ENCODE data around the gene DYNC1I1.

DYNC1I1 gene

GRCh38 chr7:95794917-95795515 is 22.7 kb downstream of the DYNC1I1 start:
- no peak for DNase-seq

- no peak for DNase-seq
Measured at GRCh38 chr7:95796617-95797016, 24.3 kb downstream of the DYNC1I1 start.

GRCh38 chr7:95798401-95798930 is 26.1 kb downstream of the DYNC1I1 start:
- DNase-seq, result no peak

GRCh38 chr7:95800787-95801186 is 28.4 kb downstream of the DYNC1I1 start:
- DNase-seq, result no peak

- no peak for DNase-seq
Measured at GRCh38 chr7:95802270-95802669, 29.9 kb downstream of the DYNC1I1 start.

GRCh38 chr7:95804052-95804451 is 31.7 kb downstream of the DYNC1I1 start:
- DNase-seq, result no peak

- DNase-seq, result no peak
Measured at GRCh38 chr7:95805909-95806308, 33.6 kb downstream of the DYNC1I1 start.

- no peak for DNase-seq
Measured at GRCh38 chr7:95808396-95808795, 36.0 kb downstream of the DYNC1I1 start.

- DNase-seq, result no peak
Measured at GRCh38 chr7:95811846-95812445, 39.6 kb downstream of the DYNC1I1 start.

- DNase-seq, result no peak
Measured at GRCh38 chr7:95814721-95815120, 42.4 kb downstream of the DYNC1I1 start.

- DNase-seq, result no peak
Measured at GRCh38 chr7:95817866-95818640, 45.7 kb downstream of the DYNC1I1 start.

- no peak for DNase-seq
Measured at GRCh38 chr7:95820778-95821177, 48.4 kb downstream of the DYNC1I1 start.

GRCh38 chr7:95822717-95823116 is 50.4 kb downstream of the DYNC1I1 start:
- no peak for DNase-seq

- no peak for DNase-seq
Measured at GRCh38 chr7:95824616-95825015, 52.3 kb downstream of the DYNC1I1 start.

- no peak for DNase-seq
Measured at GRCh38 chr7:95828824-95829790, 56.8 kb downstream of the DYNC1I1 start.

- no peak for DNase-seq
Measured at GRCh38 chr7:95840953-95841950, 68.9 kb downstream of the DYNC1I1 start.

GRCh38 chr7:95843286-95843685 is 70.9 kb downstream of the DYNC1I1 start:
- DNase-seq, result no peak

- no peak for DNase-seq
Measured at GRCh38 chr7:95845007-95845406, 72.7 kb downstream of the DYNC1I1 start.

GRCh38 chr7:95847061-95847460 is 74.7 kb downstream of the DYNC1I1 start:
- no peak for DNase-seq

GRCh38 chr7:95859429-95859828 is 87.1 kb downstream of the DYNC1I1 start:
- no peak for DNase-seq

GRCh38 chr7:95861041-95861440 is 88.7 kb downstream of the DYNC1I1 start:
- no peak for DNase-seq
